Testis (tissue), 3 donors: ENCODE results near the gene ANKRD16. TPM values are rescaled to one million over a fixed set of nuclear protein-coding genes. Genes with fewer than 3 reads are reported as not detected.
A peak's percentile ranks its signal among the peaks of the same experiment; 100 is the strongest.

Source experiments
- DNase-seq: peaks from one replicate; pipeline ENCODE4 v3.0.0-alpha.2; 2019
- H3K27ac ChIP-seq, 2 donors: fragments of 200-600 bp; sonication (generic); one replicate each; pipeline ENCODE4 v1.5.1; 2019
- H3K27me3 ChIP-seq: fragments of 200-600 bp; sonication (generic); one replicate; pipeline ENCODE4 v1.5.1; 2019
- H3K36me3 ChIP-seq: fragments of 200-600 bp; sonication (generic); one replicate; pipeline ENCODE4 v1.5.1; 2017; ENCODE audit warnings: low read depth; ENCODE audit errors: missing control alignments
- H3K4me1 ChIP-seq: fragments of 200-600 bp; sonication (generic); one replicate; pipeline ENCODE4 v1.5.1; 2019
- H3K4me3 ChIP-seq, 2 donors: fragments of 200-600 bp; sonication (generic); one replicate each; pipeline ENCODE4 v1.5.1; 2017 to 2019
- H3K9me3 ChIP-seq: fragments of 200-600 bp; sonication (generic); one replicate; pipeline ENCODE4 v1.5.1; 2017
- POLR2A ChIP-seq: fragments of 450-650 bp; IDR thresholded peaks from one replicate; pipeline ENCODE4 v1.6.1; 2017; ENCODE audit warnings: antibody characterized with exemption, mild to moderate bottlenecking, moderate library complexity
- WGBS, 2 donors: methylation state at CpG; one replicate each; pipeline ENCODE4 v1.1.5; 2018; 5-methylcytosine and 5-hydroxymethylcytosine counted together
- intact Hi-C: fragments of 100-400 bp; cut with DNase I; formaldehyde crosslinking; loops from one replicate; pipeline ENCODE4 v1.15.1; 2023; ENCODE audit warnings: low total_unique reads
- polyA plus RNA-seq: library from polyadenylated mRNA; stranded (reverse); fragments of 350-450 nt; fragmentation: Illumina TruSeq; extraction: RNeasy Lipid Tissue Mini Kit (QIAGEN cat#74804); gene quantifications from one replicate; pipeline ENCODE4 v1.2.3, GENCODE V29; 2014; ENCODE audit warnings: low read depth, low replicate concordance; ENCODE audit not compliant: insufficient read depth
- total RNA-seq, 2 donors: library from RNA; depleted of rRNA; stranded (reverse); fragments of >200 nt; gene quantifications; one replicate each; pipeline ENCODE4 v1.2.3, GENCODE V29; 2016
- TF ChIP-seq, protein P1 (sequence below), 3 experiments: fragments of 450-650 bp in 2 of 3; fragments of 200-600 bp in 1 of 3; sonication (generic) in 1 of 3; IDR thresholded peaks; one replicate each; pipeline ENCODE4 v1.5.1; 2016 to 2019; ENCODE audit warnings: antibody characterized with exemption in 3 of 3, mild to moderate bottlenecking in 2 of 3, moderate library complexity in 1 of 3

ANKRD16 gene
- total and polyA plus RNA-seq, 3 donors from 2014 or later: 14.2 to 32.1 (median 30.3) TPM

DNA sequence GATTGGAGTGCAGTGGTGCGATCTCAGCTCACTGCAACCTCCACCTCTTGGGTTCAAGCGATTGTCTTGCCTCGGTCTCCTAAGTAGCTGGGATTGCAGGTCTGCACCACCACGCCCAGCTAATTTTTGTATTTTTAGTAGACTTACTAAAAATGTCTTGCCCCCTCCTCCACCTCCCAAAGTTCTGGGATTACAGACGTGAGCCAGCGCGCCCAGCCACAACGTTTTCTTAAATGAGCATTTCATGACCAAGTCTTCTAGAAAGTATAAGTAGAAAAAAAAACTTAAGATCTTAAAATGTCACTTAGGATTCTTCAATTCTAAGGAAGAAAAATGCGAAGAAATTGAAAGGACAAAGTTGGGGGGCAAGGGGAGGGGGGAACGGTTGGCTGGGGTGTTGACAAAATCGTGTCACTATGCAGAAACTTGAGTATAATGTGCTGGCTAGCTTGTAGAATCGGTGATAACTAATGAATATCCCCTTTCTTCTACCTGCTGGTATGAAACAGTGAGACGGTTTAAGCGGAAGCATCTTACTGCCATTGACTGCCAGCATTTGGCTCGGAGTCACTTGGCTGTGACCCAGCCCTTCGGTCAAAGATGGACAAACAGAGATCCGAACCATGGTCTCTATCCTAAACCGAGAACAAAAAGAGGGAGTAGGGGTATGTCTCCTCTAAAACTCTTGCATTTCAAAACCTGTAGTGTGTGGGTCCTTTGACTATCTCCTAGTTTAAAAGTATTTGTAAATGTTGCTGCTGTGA lies 13.0 kb upstream of the ANKRD16 start:
- no peaks in the 10 kb centered on the region for H3K27me3 ChIP-seq
- no peaks in the 10 kb centered on the region for H3K9me3 ChIP-seq
- TF ChIP-seq, protein P1, sequence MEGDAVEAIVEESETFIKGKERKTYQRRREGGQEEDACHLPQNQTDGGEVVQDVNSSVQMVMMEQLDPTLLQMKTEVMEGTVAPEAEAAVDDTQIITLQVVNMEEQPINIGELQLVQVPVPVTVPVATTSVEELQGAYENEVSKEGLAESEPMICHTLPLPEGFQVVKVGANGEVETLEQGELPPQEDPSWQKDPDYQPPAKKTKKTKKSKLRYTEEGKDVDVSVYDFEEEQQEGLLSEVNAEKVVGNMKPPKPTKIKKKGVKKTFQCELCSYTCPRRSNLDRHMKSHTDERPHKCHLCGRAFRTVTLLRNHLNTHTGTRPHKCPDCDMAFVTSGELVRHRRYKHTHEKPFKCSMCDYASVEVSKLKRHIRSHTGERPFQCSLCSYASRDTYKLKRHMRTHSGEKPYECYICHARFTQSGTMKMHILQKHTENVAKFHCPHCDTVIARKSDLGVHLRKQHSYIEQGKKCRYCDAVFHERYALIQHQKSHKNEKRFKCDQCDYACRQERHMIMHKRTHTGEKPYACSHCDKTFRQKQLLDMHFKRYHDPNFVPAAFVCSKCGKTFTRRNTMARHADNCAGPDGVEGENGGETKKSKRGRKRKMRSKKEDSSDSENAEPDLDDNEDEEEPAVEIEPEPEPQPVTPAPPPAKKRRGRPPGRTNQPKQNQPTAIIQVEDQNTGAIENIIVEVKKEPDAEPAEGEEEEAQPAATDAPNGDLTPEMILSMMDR (IDR thresholded peaks at IDR 0.05): no peak
- no peak for TF ChIP-seq POLR2A
- intact Hi-C loops: no loop called here
- H3K36me3 ChIP-seq: no peaks in the 10 kb centered on the region
- WGBS, 2 donors: 78 to 87% methylated on average over 18 of the region's 18 CpGs
- H3K4me1 ChIP-seq: peaks cover 6% of the 10 kb centered on the region
- no peak overlapping the region for H3K27ac ChIP-seq
- DNase-seq: peak; percentile 65
- no peak overlapping the region for H3K4me3 ChIP-seq

DNA sequence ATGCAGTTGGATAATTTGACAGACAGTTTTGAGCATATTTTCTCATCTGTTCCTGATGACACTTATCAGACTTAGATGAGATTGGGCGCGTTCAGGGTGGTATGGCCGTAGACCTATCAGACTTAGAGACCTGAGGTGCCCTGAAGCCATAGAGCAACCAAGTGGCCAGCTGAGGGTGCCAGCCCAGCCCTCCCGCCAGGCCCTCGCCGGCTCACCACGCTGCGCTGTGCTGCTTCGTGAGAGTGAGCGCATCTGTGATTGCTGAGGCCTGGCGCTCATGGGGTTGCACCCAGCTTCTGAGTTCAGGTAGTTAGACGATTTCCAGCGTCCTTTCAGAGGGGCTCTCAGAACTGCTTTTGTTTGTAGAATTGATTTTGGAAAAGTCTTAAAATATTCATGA lies 10.6 kb upstream of the ANKRD16 start:
- H3K4me1 ChIP-seq: peaks cover 25% of the 10 kb centered on the region
- 97% methylated on average over 13 of the region's 13 CpGs for WGBS, 2 donors
- H3K27ac ChIP-seq: no peak overlapping the region
- H3K36me3 ChIP-seq: no peaks in the 10 kb centered on the region
- no peak for TF ChIP-seq POLR2A
- TF ChIP-seq, protein P1 (IDR thresholded peaks at IDR 0.05): no peak
- no peaks in the 10 kb centered on the region for H3K27me3 ChIP-seq
- H3K9me3 ChIP-seq: no peaks in the 10 kb centered on the region
- intact Hi-C loops: no loop called here
- no peak overlapping the region for H3K4me3 ChIP-seq
- DNase-seq: no peak

DNA sequence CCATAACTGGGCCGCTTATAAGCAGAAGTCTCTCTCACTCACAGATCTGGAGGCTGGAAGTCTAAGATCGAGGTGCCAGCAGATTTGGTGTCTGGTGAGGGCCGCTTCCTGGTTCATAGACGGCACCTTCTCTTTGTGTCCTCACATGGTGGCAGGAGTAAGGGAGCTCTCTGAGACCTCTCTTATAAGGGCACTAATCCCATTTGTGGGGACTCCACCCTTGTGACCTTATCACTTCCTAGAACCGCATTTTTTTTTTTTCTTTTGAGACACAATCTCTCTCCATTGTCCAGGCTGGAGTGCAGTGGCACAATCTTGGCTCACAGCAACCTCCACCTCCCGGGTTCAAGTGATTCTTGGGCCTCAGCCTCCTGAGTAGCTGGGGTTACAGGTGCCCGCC lies 8.5 kb upstream of the ANKRD16 start:
- Histone ChIP-seq H3K4me3 (no peak overlapping the region), H3K9me3 (no peaks in the 10 kb centered on the region), H3K36me3 (no peaks in the 10 kb centered on the region), H3K27ac (peak overlapping the region; percentile 52 to 72), H3K4me1 (peaks cover 25% of the 10 kb centered on the region), H3K27me3 (no peaks in the 10 kb centered on the region)
- WGBS, 2 donors: 76 to 92% methylated on average over 7 of the region's 7 CpGs
- no peak for TF ChIP-seq POLR2A
- intact Hi-C loops: no loop called here
- DNase-seq: no peak

DNA sequence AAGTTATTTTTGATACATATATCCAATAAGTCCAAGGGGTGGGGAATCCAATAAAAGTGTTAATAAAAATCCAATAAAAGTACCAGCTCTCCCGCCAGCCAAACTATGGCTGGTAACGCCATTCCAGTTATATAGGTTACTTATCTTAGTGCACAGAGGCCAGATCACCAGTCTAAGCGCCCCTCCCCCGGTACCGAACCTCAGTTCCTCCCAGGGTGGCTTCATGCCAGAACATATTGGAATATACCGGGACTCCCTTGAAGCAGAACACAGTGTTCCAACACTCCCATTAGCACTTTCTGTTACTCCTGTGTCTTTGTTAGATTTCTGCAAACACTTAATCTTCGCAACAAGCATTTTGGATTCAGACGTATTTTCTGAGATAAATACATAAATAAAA lies 7.8 kb upstream of the ANKRD16 start:
- Histone ChIP-seq H3K36me3 (no peaks in the 10 kb centered on the region), H3K4me1 (peaks cover 31% of the 10 kb centered on the region), H3K27ac (peak overlapping the region; percentile 52 to 72), H3K9me3 (no peaks in the 10 kb centered on the region), H3K27me3 (no peaks in the 10 kb centered on the region), H3K4me3 (no peak overlapping the region)
- peak; percentile 68 for DNase-seq
- intact Hi-C loops: no loop called here
- TF ChIP-seq, protein P1 (IDR thresholded peaks at IDR 0.05): no peak
- 47 to 52% methylated on average over 8 of the region's 8 CpGs for WGBS, 2 donors

DNA sequence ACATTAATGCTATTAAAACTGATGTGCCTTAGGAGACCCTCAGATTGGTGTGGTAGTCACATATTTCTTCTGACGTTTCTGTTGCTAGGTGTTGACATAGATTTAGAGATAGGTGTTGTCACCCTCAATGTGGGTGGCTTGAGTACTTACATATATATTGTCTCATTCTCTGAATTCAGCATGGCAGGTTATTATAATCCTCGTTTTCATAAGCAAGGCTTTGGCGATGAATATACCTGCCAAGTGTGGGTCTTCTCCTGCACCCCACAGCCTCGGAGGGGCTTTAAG lies 7.3 kb upstream of the ANKRD16 start:
- DNase-seq: no peak
- Histone ChIP-seq H3K27ac (peak overlapping the region; percentile 52 to 72), H3K9me3 (no peaks in the 10 kb centered on the region), H3K4me1 (peaks cover 36% of the 10 kb centered on the region), H3K36me3 (no peaks in the 10 kb centered on the region), H3K27me3 (no peaks in the 10 kb centered on the region), H3K4me3 (no peak overlapping the region)
- intact Hi-C loops: no loop called here
- WGBS, 2 donors: 63 to 65% methylated on average over 4 of the region's 4 CpGs
- TF ChIP-seq POLR2A: no peak
